Measurements from ENCODE around the gene PAX7. TPM values are rescaled to one million over a fixed set of nuclear protein-coding genes. Genes with fewer than 3 reads are reported as not detected.
"Not testable (repeated sequence)": the region's sequence is repeated elsewhere in the genome, so short reads cannot be mapped to it uniquely, and the experiment has no call there.

Gene PAX7
- total RNA-seq, 1 donor from 2014 or later = not detected

GRCh38 chr1:18739408-18739807, 108.8 kb downstream of the PAX7 start:
- no peak for TF ChIP-seq CTCF (IDR thresholded peaks at IDR 0.05)
- DNase-seq = peak; percentile 29
- no peak for ATAC-seq
- no peak overlapping the region for H3K4me3 ChIP-seq
- no peak overlapping the region for H3K27ac ChIP-seq
- peaks cover 33% of the 10 kb centered on the region for H3K27me3 ChIP-seq
- H3K4me1 ChIP-seq = no peaks in the 10 kb centered on the region
- intact Hi-C loops (cut with DNase I) = no loop called here
- no peaks in the 10 kb centered on the region for H3K9me3 ChIP-seq
- H3K36me3 ChIP-seq = no peaks in the 10 kb centered on the region

- Histone ChIP-seq H3K36me3 (no peaks in the 10 kb centered on the region), H3K27me3 (peaks cover 28% of the 10 kb centered on the region), H3K4me3 (no peak overlapping the region), H3K4me1 (no peaks in the 10 kb centered on the region), H3K9me3 (no peaks in the 10 kb centered on the region), H3K27ac (no peak overlapping the region)
- DNase-seq (peak; percentile 47), ATAC-seq (no peak)
- TF ChIP-seq CTCF (IDR thresholded peaks at IDR 0.05) = no peak
- intact Hi-C loops (cut with DNase I) = no loop called here
Observed at GRCh38 chr1:18739897-18740296, 109.3 kb downstream of the PAX7 start.

GRCh38 chr1:18740617-18741016, 110.0 kb downstream of the PAX7 start:
- H3K4me3 ChIP-seq = no peak overlapping the region
- peaks cover 21% of the 10 kb centered on the region for H3K27me3 ChIP-seq
- ATAC-seq = no peak
- H3K9me3 ChIP-seq = no peaks in the 10 kb centered on the region
- H3K36me3 ChIP-seq = no peaks in the 10 kb centered on the region
- no peak for TF ChIP-seq CTCF (IDR thresholded peaks at IDR 0.05)
- no peaks in the 10 kb centered on the region for H3K4me1 ChIP-seq
- DNase-seq = no peak
- intact Hi-C loops (cut with DNase I) = no loop called here
- H3K27ac ChIP-seq = no peak overlapping the region

- Histone ChIP-seq H3K27me3 (peaks cover 30% of the 10 kb centered on the region), H3K4me1 (no peaks in the 10 kb centered on the region), H3K4me3 (no peak overlapping the region), H3K9me3 (no peaks in the 10 kb centered on the region), H3K27ac (no peak overlapping the region), H3K36me3 (no peaks in the 10 kb centered on the region)
- DNase-seq (no peak), ATAC-seq (no peak)
- intact Hi-C loops (cut with DNase I) = no loop called here
- no peak for TF ChIP-seq CTCF (IDR thresholded peaks at IDR 0.05)
Observed at GRCh38 chr1:18743233-18743632, 112.6 kb downstream of the PAX7 start.

GRCh38 chr1:18744381-18744780, 113.7 kb downstream of the PAX7 start:
- peaks cover 24% of the 10 kb centered on the region for H3K27me3 ChIP-seq
- DNase-seq; H3K9me3 ChIP-seq; H3K27ac ChIP-seq; H3K4me3 ChIP-seq; intact Hi-C loops (cut with DNase I); H3K36me3 ChIP-seq; H3K4me1 ChIP-seq; ATAC-seq: not testable (repeated sequence)

GRCh38 chr1:18746981-18747380, 116.3 kb downstream of the PAX7 start:
- TF ChIP-seq CTCF (IDR thresholded peaks at IDR 0.05) = no peak
- Histone ChIP-seq H3K4me3 (no peak overlapping the region), H3K9me3 (no peaks in the 10 kb centered on the region), H3K27ac (no peak overlapping the region), H3K27me3 (peaks cover 21% of the 10 kb centered on the region), H3K4me1 (no peaks in the 10 kb centered on the region), H3K36me3 (no peaks in the 10 kb centered on the region)
- DNase-seq = no peak
- ATAC-seq = no peak
- intact Hi-C loops (cut with DNase I) = no loop called here
